Fibroblast of peridontal ligament (primary cell): ENCODE measurements around the gene EVA1B.

Experiments
- DNase-seq: peaks from one replicate; pipeline ENCODE4 v3.0.0-alpha.2; 2010; ENCODE audit errors: extremely low read depth

Gene EVA1B

GRCh38 chr1:36279789-36280296 is 43.6 kb downstream of the EVA1B start:
- DNase-seq = no peak

DNA sequence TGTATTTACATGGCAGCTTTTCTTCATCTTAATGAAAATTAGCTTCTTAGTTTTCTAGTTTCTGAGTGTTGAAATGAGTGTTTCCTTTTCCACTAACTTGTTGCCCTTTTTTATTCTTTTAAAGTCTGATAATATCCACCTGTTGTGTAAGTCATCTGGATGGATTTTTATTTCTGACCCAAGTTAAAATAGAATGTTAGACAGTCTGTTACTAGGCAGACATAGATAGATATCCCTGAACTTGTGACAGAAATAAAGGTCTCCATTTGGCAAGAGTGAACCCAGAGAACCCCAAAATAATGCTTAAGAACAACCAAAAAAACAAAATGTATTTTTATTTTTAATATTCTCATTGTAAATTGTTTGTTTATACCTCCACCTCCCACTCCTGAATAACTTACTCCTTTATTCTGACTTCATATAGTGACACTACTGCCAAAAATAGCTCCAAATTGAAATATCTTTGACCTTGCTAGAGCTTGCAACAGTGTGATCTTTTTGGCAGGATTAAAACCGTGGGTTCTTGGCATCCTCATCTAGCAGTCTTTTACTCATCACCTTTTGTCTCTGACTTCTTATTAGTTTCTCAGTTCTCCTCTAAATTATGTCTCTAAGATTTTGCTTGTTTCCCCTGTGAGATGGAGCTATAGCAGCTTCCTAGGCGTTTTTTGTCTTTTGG is 44.2 kb downstream of the EVA1B start:
- peak; percentile 60 for DNase-seq

DNA sequence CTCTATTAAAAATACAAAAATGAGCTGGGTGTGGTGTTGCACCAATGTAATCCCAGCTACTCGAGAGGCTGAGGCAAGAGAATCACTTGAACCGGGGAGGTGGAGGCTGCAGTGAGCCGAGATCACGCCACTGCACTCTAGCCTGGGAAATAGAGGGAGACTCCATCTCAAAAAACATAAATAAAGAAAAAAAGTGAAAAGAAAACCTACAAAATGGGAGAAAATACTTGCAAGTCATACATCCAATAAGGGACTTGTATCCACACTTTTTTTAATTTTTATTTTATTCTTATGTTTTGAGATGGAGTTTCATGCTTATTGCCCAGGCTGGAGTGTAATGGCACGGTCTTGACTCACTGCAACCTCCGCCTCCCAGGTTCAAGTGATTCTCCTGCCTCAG is 46.8 kb downstream of the EVA1B start:
- no peak for DNase-seq

GRCh38 chr1:36274201-36274600 is 49.2 kb downstream of the EVA1B start:
- DNase-seq = no peak

GRCh38 chr1:36273024-36273423 is 50.4 kb downstream of the EVA1B start:
- no peak for DNase-seq
